ENCODE results near the gene SLC44A3. TPM values are rescaled to one million over a fixed set of nuclear protein-coding genes. Genes with fewer than 3 reads are reported as not detected.

The SLC44A3 gene
- total RNA-seq, 1 donor from 2014 or later: 1.7 TPM

- Mint-ChIP-seq H3K27ac (no peak overlapping the region), H3K36me3 (no peaks in the 10 kb centered on the region), H3K27me3 (ENCODE audit: insufficient read depth, low read depth) (peaks cover 2% of the 10 kb centered on the region), H3K4me1 (peaks cover 4% of the 10 kb centered on the region), H3K4me3 (no peak overlapping the region), H3K9me3 (no peaks in the 10 kb centered on the region)
- no peak for TF ChIP-seq EZH2 (IDR thresholded peaks at IDR 0.05)
- no peak for TF ChIP-seq EZH2phosphoT487 (IDR thresholded peaks at IDR 0.05)
- no peak for TF ChIP-seq CTCF (IDR thresholded peaks at IDR 0.05)
- Histone ChIP-seq H3K9me3 (ENCODE audit: low read depth) (no peaks in the 10 kb centered on the region), H4K20me1 (ENCODE audit: low read depth) (no peaks in the 10 kb centered on the region), H3K4me1 (peaks cover 4% of the 10 kb centered on the region), H3F3A (ENCODE audit: low read depth) (no peaks in the 10 kb centered on the region), H2AFZ (replicated peaks) (no peak overlapping the region), H3K27ac (no peak overlapping the region), H3K79me2 (ENCODE audit: low read depth) (no peaks in the 10 kb centered on the region), H3K4me3 (no peak overlapping the region), H3K9ac (no peak overlapping the region), H3K36me3 (no peaks in the 10 kb centered on the region), H3K4me2 (no peak overlapping the region), H3K27me3 (no peaks in the 10 kb centered on the region)
- DNase-seq (ENCODE audit: low spot score): no peak
Measured at GRCh38 chr1:94828251-94828650, 8.1 kb downstream of the SLC44A3 start.

- no peaks in the 10 kb centered on the region for H3K27me3 Mint-ChIP-seq (ENCODE audit: insufficient read depth, low read depth)
- DNase-seq (ENCODE audit: low spot score): no peak
- H4K20me1 ChIP-seq (ENCODE audit: low read depth): no peaks in the 10 kb centered on the region
- peaks cover 6% of the 10 kb centered on the region for H3K4me1 ChIP-seq
- no peaks in the 10 kb centered on the region for H3K9me3 ChIP-seq (ENCODE audit: low read depth)
- H3K36me3 Mint-ChIP-seq: no peaks in the 10 kb centered on the region
- no peaks in the 10 kb centered on the region for H3K9me3 Mint-ChIP-seq
- H3K27me3 ChIP-seq: no peaks in the 10 kb centered on the region
- no peak overlapping the region for H3K4me3 ChIP-seq
- peaks cover 7% of the 10 kb centered on the region for H3K4me1 Mint-ChIP-seq
- no peak overlapping the region for H3K27ac Mint-ChIP-seq
- H2AFZ ChIP-seq (replicated peaks): no peak overlapping the region
- TF ChIP-seq CTCF (IDR thresholded peaks at IDR 0.05) (no peak), EZH2phosphoT487 (IDR thresholded peaks at IDR 0.05) (no peak), EZH2 (IDR thresholded peaks at IDR 0.05) (no peak)
- H3F3A ChIP-seq (ENCODE audit: low read depth): no peaks in the 10 kb centered on the region
- no peak overlapping the region for H3K4me3 Mint-ChIP-seq
- H3K4me2 ChIP-seq: no peak overlapping the region
- H3K79me2 ChIP-seq (ENCODE audit: low read depth): no peaks in the 10 kb centered on the region
- no peak overlapping the region for H3K27ac ChIP-seq
- H3K36me3 ChIP-seq: no peaks in the 10 kb centered on the region
- no peak overlapping the region for H3K9ac ChIP-seq
Measured at GRCh38 chr1:94831641-94832040, 11.5 kb downstream of the SLC44A3 start.

GRCh38 chr1:94832446-94832845 is 12.3 kb downstream of the SLC44A3 start:
- H3K27me3 ChIP-seq: no peaks in the 10 kb centered on the region
- H3K79me2 ChIP-seq (ENCODE audit: low read depth): no peaks in the 10 kb centered on the region
- no peaks in the 10 kb centered on the region for H3K36me3 Mint-ChIP-seq
- no peaks in the 10 kb centered on the region for H3K9me3 Mint-ChIP-seq
- peaks cover 6% of the 10 kb centered on the region for H3K4me1 ChIP-seq
- no peaks in the 10 kb centered on the region for H3F3A ChIP-seq (ENCODE audit: low read depth)
- no peak for DNase-seq (ENCODE audit: low spot score)
- H3K27ac Mint-ChIP-seq: no peak overlapping the region
- no peak overlapping the region for H3K4me2 ChIP-seq
- no peak overlapping the region for H3K27ac ChIP-seq
- no peaks in the 10 kb centered on the region for H3K36me3 ChIP-seq
- TF ChIP-seq EZH2 (IDR thresholded peaks at IDR 0.05) (no peak), EZH2phosphoT487 (IDR thresholded peaks at IDR 0.05) (no peak), CTCF (IDR thresholded peaks at IDR 0.05) (no peak)
- H3K4me3 Mint-ChIP-seq: no peak overlapping the region
- peaks cover 7% of the 10 kb centered on the region for H3K4me1 Mint-ChIP-seq
- no peaks in the 10 kb centered on the region for H3K27me3 Mint-ChIP-seq (ENCODE audit: insufficient read depth, low read depth)
- H2AFZ ChIP-seq (replicated peaks): no peak overlapping the region
- no peaks in the 10 kb centered on the region for H4K20me1 ChIP-seq (ENCODE audit: low read depth)
- no peak overlapping the region for H3K9ac ChIP-seq
- H3K4me3 ChIP-seq: no peak overlapping the region
- no peaks in the 10 kb centered on the region for H3K9me3 ChIP-seq (ENCODE audit: low read depth)

All from neural progenitor cell (in vitro differentiated cells).